GM12865 (cell line): ENCODE measurements around the gene MED10.

Source experiments
- DNase-seq: peaks from one replicate; pipeline ENCODE4 v3.0.0; 2010; ENCODE audit warnings: low read depth
- H3K4me3 ChIP-seq: 2 replicates; pipeline ENCODE4 v1.5.1; 2011; ENCODE audit warnings: mild to moderate bottlenecking, low read depth, low read length, control low read depth
- CTCF ChIP-seq: IDR thresholded peaks from 2 replicates; pipeline ENCODE4 v1.5.1; 2011; ENCODE audit warnings: low read length, control low read depth, low read depth, inconsistent platforms; ENCODE audit not compliant: insufficient read depth; ENCODE audit errors: missing control alignments

Gene MED10

GRCh38 chr5:6395102-6395445, 16.7 kb upstream of the MED10 start:
- no peak for DNase-seq
- H3K4me3 ChIP-seq, result no peak overlapping the region
- TF ChIP-seq CTCF, result no peak

GRCh38 chr5:6394429-6395101, 16.2 kb upstream of the MED10 start:
- TF ChIP-seq CTCF, result no peak
- H3K4me3 ChIP-seq, result no peak overlapping the region
- no peak for DNase-seq

GRCh38 chr5:6393596-6394194, 15.3 kb upstream of the MED10 start:
- DNase-seq, result peak; percentile 13
- H3K4me3 ChIP-seq, result no peak overlapping the region
- TF ChIP-seq CTCF, result no peak

GRCh38 chr5:6392561-6392960, 14.2 kb upstream of the MED10 start:
- DNase-seq, result no peak
- no peak for TF ChIP-seq CTCF

GRCh38 chr5:6391151-6391550, 12.8 kb upstream of the MED10 start:
- TF ChIP-seq CTCF, result no peak
- no peak overlapping the region for H3K4me3 ChIP-seq
- no peak for DNase-seq

More at GRCh38 chr5:6392561-6392960, 14.2 kb upstream of the MED10 start:
- H3K4me3 ChIP-seq, result no peak overlapping the region

GRCh38 chr5:6389946-6390530, 11.7 kb upstream of the MED10 start:
- TF ChIP-seq CTCF, result no peak
- DNase-seq, result no peak
- no peak overlapping the region for H3K4me3 ChIP-seq
